Nephron progenitor cell (in vitro differentiated cells): ENCODE data around the gene TMEM255B.

ENCODE experiments used
- DNase-seq: peaks from one replicate; pipeline ENCODE4 v3.0.0; 2021
- H3K27ac Mint-ChIP-seq: 2 replicates; pipeline ENCODE4 v1.8.0; 2021; ENCODE audit warnings: mild to moderate bottlenecking, moderate library complexity, mixed read lengths
- H3K27me3 Mint-ChIP-seq: 2 replicates; pipeline ENCODE4 v1.8.0; 2021; ENCODE audit warnings: mild to moderate bottlenecking, low read depth, mixed read lengths; ENCODE audit not compliant: poor library complexity
- H3K36me3 Mint-ChIP-seq: 2 replicates; pipeline ENCODE4 v1.8.0; 2021; ENCODE audit warnings: low read depth, mixed read lengths
- H3K4me1 Mint-ChIP-seq: 2 replicates; pipeline ENCODE4 v1.8.0; 2021; ENCODE audit warnings: mixed read lengths
- H3K4me3 Mint-ChIP-seq: 2 replicates; pipeline ENCODE4 v1.8.0; 2021; ENCODE audit warnings: mild to moderate bottlenecking, moderate library complexity, mixed read lengths
- H3K9me3 Mint-ChIP-seq: 2 replicates; pipeline ENCODE4 v1.8.0; 2021; ENCODE audit warnings: mild to moderate bottlenecking, moderate library complexity, mixed read lengths
- CTCF ChIP-seq: fragments of 200-600 bp; sonication (generic); IDR thresholded peaks from 2 replicates; pipeline ENCODE4 v1.5.0; 2021; ENCODE audit warnings: antibody characterized with exemption

The TMEM255B gene

DNA sequence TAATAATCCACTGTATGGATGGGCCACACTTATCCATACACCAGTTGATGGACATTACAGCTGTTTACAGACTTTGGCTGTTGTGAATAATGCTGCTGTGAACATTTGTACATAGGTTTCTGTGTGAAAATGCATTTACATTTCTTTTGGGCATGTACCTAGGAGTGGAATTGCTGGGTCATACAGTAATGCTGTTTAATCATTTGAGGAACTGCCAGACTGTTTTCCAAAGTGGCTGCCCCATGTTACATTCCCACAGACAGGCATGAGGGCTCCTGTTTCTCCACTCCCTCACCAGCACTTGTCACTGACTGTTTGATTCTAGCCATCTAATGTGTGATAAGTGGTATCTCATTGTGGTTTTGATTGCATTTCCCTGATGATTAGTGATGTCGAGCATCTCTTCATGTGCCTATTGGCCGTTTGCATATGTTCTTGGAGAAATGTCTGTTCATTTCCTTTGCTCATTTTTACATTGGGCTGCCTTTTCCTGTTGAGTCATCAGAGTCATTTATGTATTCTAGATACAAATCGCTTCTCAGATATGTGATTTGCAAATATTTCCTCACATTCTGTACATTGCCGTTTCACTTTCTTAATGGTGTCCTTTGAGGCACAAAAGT lies 12.8 kb downstream of the TMEM255B start:
- TF ChIP-seq CTCF = no peak
- no peak overlapping the region for H3K4me3 Mint-ChIP-seq
- H3K27ac Mint-ChIP-seq = no peak overlapping the region
- DNase-seq = no peak
- H3K4me1 Mint-ChIP-seq = peaks cover 9% of the 10 kb centered on the region
- peaks cover 26% of the 10 kb centered on the region for H3K27me3 Mint-ChIP-seq
- peaks cover 16% of the 10 kb centered on the region for H3K9me3 Mint-ChIP-seq
- no peaks in the 10 kb centered on the region for H3K36me3 Mint-ChIP-seq

- no peaks in the 10 kb centered on the region for H3K36me3 Mint-ChIP-seq
- H3K9me3 Mint-ChIP-seq = peaks cover 16% of the 10 kb centered on the region
- H3K27ac Mint-ChIP-seq = no peak overlapping the region
- TF ChIP-seq CTCF = no peak
- peaks cover 9% of the 10 kb centered on the region for H3K4me1 Mint-ChIP-seq
- peaks cover 40% of the 10 kb centered on the region for H3K27me3 Mint-ChIP-seq
- no peak for DNase-seq
- no peak overlapping the region for H3K4me3 Mint-ChIP-seq
These were observed 15.4 kb downstream of the TMEM255B start for GRCh38 chr13:113774177-113775107.

- Mint-ChIP-seq H3K4me1 (no peaks in the 10 kb centered on the region), H3K4me3 (no peak overlapping the region), H3K27me3 (peaks cover 43% of the 10 kb centered on the region), H3K27ac (no peak overlapping the region), H3K36me3 (no peaks in the 10 kb centered on the region), H3K9me3 (peaks cover 16% of the 10 kb centered on the region)
- DNase-seq = no peak
- no peak for TF ChIP-seq CTCF
These were observed 16.6 kb downstream of the TMEM255B start for GRCh38 chr13:113775451-113776145.

GRCh38 chr13:113776231-113777125 lies 17.5 kb downstream of the TMEM255B start:
- no peak overlapping the region for H3K27ac Mint-ChIP-seq
- peaks cover 16% of the 10 kb centered on the region for H3K9me3 Mint-ChIP-seq
- no peaks in the 10 kb centered on the region for H3K36me3 Mint-ChIP-seq
- DNase-seq = no peak
- no peak overlapping the region for H3K4me3 Mint-ChIP-seq
- no peaks in the 10 kb centered on the region for H3K4me1 Mint-ChIP-seq
- TF ChIP-seq CTCF = no peak
- H3K27me3 Mint-ChIP-seq = peaks cover 51% of the 10 kb centered on the region

GRCh38 chr13:113777311-113778260 lies 18.6 kb downstream of the TMEM255B start:
- peaks cover 46% of the 10 kb centered on the region for H3K27me3 Mint-ChIP-seq
- TF ChIP-seq CTCF = no peak
- peaks cover 8% of the 10 kb centered on the region for H3K9me3 Mint-ChIP-seq
- H3K4me1 Mint-ChIP-seq = no peaks in the 10 kb centered on the region
- DNase-seq = peak; percentile 87
- no peaks in the 10 kb centered on the region for H3K36me3 Mint-ChIP-seq
- no peak overlapping the region for H3K27ac Mint-ChIP-seq
- no peak overlapping the region for H3K4me3 Mint-ChIP-seq
